Upper lobe of right lung (tissue), 1 donor: Measurements from ENCODE around the gene GANC. TPM values are rescaled to one million over a fixed set of nuclear protein-coding genes. Genes with fewer than 3 reads are reported as not detected.
"Not testable (repeated sequence)": the region's sequence is repeated elsewhere in the genome, so short reads cannot be mapped to it uniquely, and the experiment has no call there.

ENCODE experiments used
- ATAC-seq: fragments of 200-7000 bp; cut with Tn5 transposase; one replicate; pipeline ENCODE4 v1.9.1; 2020; ENCODE audit warnings: mild to moderate bottlenecking, moderate library complexity
- DNase-seq: peaks from one replicate; pipeline ENCODE4 v3.0.0-alpha.2; 2020
- H3K27ac ChIP-seq: fragments of 200-600 bp; one replicate; pipeline ENCODE4 v1.8.0; 2022
- H3K27me3 ChIP-seq: fragments of 200-600 bp; one replicate; pipeline ENCODE4 v1.8.0; 2022; ENCODE audit warnings: mild to moderate bottlenecking
- H3K36me3 ChIP-seq: fragments of 200-600 bp; one replicate; pipeline ENCODE4 v1.8.0; 2022
- H3K4me1 ChIP-seq: fragments of 200-600 bp; one replicate; pipeline ENCODE4 v1.8.0; 2022
- H3K4me3 ChIP-seq: fragments of 200-600 bp; one replicate; pipeline ENCODE4 v1.8.0; 2022; ENCODE audit warnings: mild to moderate bottlenecking
- H3K9me3 ChIP-seq: fragments of 200-600 bp; one replicate; pipeline ENCODE4 v1.8.0; 2022
- CTCF ChIP-seq: fragments of 200-600 bp; IDR thresholded peaks from one replicate; pipeline ENCODE4 v1.8.0; 2022; ENCODE audit warnings: antibody characterized with exemption
- intact Hi-C: fragments of 100-400 bp; cut with DNase I; formaldehyde crosslinking; loops from one replicate; pipeline ENCODE4 v1.11.0; 2022
- total RNA-seq: library from RNA; stranded (reverse); fragmentation: NEBNext Ultra II Directional; extraction: Animal tissue kit (Norgen Biotek cat#: 25700); gene quantifications from one replicate; pipeline ENCODE4 v1.2.1, GENCODE V29; 2021
- donor health status: DM: no; HTN: yes; CAD: no; lungs with severe emphysema.

Gene GANC
- total RNA-seq, 1 donor from 2014 or later, result 111 TPM

GRCh38 chr15:42329161-42329560, 56.2 kb downstream of the GANC start:
- peaks cover 68% of the 10 kb centered on the region for H3K36me3 ChIP-seq
- H3K27me3 ChIP-seq, result no peaks in the 10 kb centered on the region
- ATAC-seq (no peak), DNase-seq (no peak)
- no peaks in the 10 kb centered on the region for H3K4me1 ChIP-seq
- intact Hi-C loops, result no loop called here
- no peak overlapping the region for H3K27ac ChIP-seq
- H3K9me3 ChIP-seq, result no peaks in the 10 kb centered on the region
- TF ChIP-seq CTCF, result no peak
- H3K4me3 ChIP-seq, result no peak overlapping the region

- ATAC-seq (no peak), DNase-seq (no peak)
- H3K9me3 ChIP-seq, result peaks cover 2% of the 10 kb centered on the region
- intact Hi-C loops, result no loop called here
- peaks cover 59% of the 10 kb centered on the region for H3K36me3 ChIP-seq
- no peak for TF ChIP-seq CTCF
- H3K27me3 ChIP-seq, result no peaks in the 10 kb centered on the region
- no peak overlapping the region for H3K27ac ChIP-seq
- H3K4me1 ChIP-seq, result no peaks in the 10 kb centered on the region
- H3K4me3 ChIP-seq, result no peak overlapping the region
These were observed 57.0 kb downstream of the GANC start for GRCh38 chr15:42329992-42330391.

- peaks cover 6% of the 10 kb centered on the region for H3K9me3 ChIP-seq
- no peaks in the 10 kb centered on the region for H3K27me3 ChIP-seq
- ATAC-seq, result no peak
- no peak for TF ChIP-seq CTCF
- H3K4me1 ChIP-seq, result no peaks in the 10 kb centered on the region
- DNase-seq, result no peak
- H3K27ac ChIP-seq, result no peak overlapping the region
- peaks cover 47% of the 10 kb centered on the region for H3K36me3 ChIP-seq
- no peak overlapping the region for H3K4me3 ChIP-seq
- intact Hi-C loops, result no loop called here
These were observed 58.2 kb downstream of the GANC start for GRCh38 chr15:42331235-42331634.

GRCh38 chr15:42332331-42332730, 59.3 kb downstream of the GANC start:
- intact Hi-C loops, result no loop called here
- Histone ChIP-seq H3K36me3 (peaks cover 36% of the 10 kb centered on the region), H3K4me3 (no peak overlapping the region), H3K4me1 (no peaks in the 10 kb centered on the region), H3K27ac (no peak overlapping the region), H3K9me3 (peaks cover 6% of the 10 kb centered on the region), H3K27me3 (no peaks in the 10 kb centered on the region)
- DNase-seq, result no peak
- ATAC-seq, result no peak
- TF ChIP-seq CTCF, result no peak

GRCh38 chr15:42335074-42335473, 62.1 kb downstream of the GANC start:
- no peak for DNase-seq
- TF ChIP-seq CTCF, result no peak
- H3K9me3 ChIP-seq, result peaks cover 6% of the 10 kb centered on the region
- intact Hi-C loops, result no loop called here
- H3K27ac ChIP-seq, result no peak overlapping the region
- ATAC-seq, result no peak
- H3K4me1 ChIP-seq, result no peaks in the 10 kb centered on the region
- H3K4me3 ChIP-seq, result no peak overlapping the region
- peaks cover 11% of the 10 kb centered on the region for H3K36me3 ChIP-seq
- no peaks in the 10 kb centered on the region for H3K27me3 ChIP-seq

- intact Hi-C loops, H3K36me3 ChIP-seq, H3K27ac ChIP-seq, H3K4me1 ChIP-seq, ATAC-seq, H3K4me3 ChIP-seq, DNase-seq, H3K9me3 ChIP-seq, H3K27me3 ChIP-seq: not testable (repeated sequence)
These were observed 63.6 kb downstream of the GANC start for GRCh38 chr15:42336650-42337049.

GRCh38 chr15:42337104-42337503, 64.1 kb downstream of the GANC start:
- H3K27me3 ChIP-seq, intact Hi-C loops, H3K4me3 ChIP-seq, DNase-seq, H3K9me3 ChIP-seq, H3K27ac ChIP-seq, ATAC-seq, H3K36me3 ChIP-seq, H3K4me1 ChIP-seq: not testable (repeated sequence)
